GM18951 (cell line): ENCODE data around the gene SRPK3.
"Not testable (repeated sequence)": the region's sequence is repeated elsewhere in the genome, so short reads cannot be mapped to it uniquely, and the experiment has no call there.

Source experiments
- POLR2A ChIP-seq: IDR thresholded peaks from 4 replicates; pipeline ENCODE4 v1.6.1; 2011; ENCODE audit warnings: mild to moderate bottlenecking; ENCODE audit not compliant: insufficient read length, insufficient read depth; ENCODE audit errors: extremely low read depth
- in situ Hi-C: fragments of 300-500 bp; cut with MboI; formaldehyde crosslinking; loops from one replicate; pipeline ENCODE4 v1.12.0; 2022; ENCODE audit warnings: low sequenced_read_pairs, mixed read lengths, inconsistent platforms; ENCODE audit not compliant: unreplicated experiment

Gene SRPK3

DNA sequence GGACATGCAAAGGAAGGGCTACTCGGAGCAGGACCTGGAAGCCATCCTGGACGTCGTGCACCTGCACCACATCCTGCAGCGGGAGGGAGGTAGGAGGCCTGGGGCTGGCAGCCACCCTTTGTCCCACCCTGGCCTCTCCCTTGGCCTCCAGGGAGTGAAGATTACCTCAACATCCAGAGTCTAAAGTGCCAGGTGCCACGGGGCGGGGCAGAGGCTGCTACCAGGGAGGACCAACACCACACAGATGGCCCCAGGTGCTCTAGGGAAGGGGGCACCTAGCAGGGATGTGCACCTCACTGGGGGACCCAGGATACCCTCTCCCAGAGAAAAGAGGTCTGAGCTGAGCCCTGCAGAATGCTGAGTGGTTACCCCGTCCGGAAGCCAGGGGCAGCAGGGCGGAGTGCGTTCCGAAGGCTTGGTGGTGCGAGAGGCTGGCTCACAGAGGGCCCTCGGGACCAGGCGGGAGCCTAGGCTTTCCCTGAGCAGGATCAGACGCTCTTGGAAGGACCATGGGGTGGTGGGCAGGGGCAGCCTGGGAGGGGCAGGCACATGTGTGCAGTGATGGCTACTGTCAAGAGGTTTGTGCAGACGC lies 40.1 kb upstream of the SRPK3 start:
- in situ Hi-C loops = no loop called here
- no peak for TF ChIP-seq POLR2A

DNA sequence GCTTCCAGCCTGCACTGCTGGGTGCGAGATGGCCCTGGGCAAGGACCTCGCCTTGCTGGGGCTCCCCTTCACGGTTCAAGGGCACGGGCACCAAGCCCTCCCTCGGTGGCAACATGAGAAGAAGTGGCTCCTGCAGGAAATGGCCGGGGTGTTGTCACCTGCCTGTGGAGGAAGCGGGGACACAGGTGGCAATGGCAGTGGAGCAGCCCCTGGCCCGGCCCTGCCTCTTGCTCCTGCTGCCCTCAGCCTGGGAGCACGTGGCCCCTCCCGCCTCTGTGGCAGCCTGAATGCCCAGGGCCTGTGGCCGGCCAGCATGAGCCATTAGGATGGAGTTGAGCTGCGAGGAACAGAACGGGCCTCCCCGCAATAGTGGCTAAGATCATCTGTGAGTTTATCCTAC lies 39.4 kb upstream of the SRPK3 start:
- in situ Hi-C loops = no loop called here
- no peak for TF ChIP-seq POLR2A

DNA sequence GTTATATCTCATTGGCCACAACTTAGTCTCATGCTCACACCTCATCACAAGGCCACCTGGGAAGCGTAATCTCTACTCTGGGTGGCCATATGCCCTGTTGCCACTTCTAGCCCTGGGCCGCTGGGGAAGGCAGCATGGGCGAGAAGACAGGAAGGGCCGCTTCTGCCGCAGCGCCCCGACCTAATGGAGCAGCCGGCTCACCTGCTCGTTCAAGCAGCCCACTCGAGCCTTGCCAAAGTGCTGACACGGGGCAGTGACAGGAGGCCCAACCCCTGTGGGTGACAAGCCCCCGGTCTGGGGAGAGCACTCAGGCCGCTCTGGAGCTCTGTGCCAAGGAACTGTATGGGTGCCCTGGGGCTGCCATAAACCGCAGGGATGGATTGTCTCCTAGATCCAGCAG lies 38.7 kb upstream of the SRPK3 start:
- in situ Hi-C loops = not testable (repeated sequence)

DNA sequence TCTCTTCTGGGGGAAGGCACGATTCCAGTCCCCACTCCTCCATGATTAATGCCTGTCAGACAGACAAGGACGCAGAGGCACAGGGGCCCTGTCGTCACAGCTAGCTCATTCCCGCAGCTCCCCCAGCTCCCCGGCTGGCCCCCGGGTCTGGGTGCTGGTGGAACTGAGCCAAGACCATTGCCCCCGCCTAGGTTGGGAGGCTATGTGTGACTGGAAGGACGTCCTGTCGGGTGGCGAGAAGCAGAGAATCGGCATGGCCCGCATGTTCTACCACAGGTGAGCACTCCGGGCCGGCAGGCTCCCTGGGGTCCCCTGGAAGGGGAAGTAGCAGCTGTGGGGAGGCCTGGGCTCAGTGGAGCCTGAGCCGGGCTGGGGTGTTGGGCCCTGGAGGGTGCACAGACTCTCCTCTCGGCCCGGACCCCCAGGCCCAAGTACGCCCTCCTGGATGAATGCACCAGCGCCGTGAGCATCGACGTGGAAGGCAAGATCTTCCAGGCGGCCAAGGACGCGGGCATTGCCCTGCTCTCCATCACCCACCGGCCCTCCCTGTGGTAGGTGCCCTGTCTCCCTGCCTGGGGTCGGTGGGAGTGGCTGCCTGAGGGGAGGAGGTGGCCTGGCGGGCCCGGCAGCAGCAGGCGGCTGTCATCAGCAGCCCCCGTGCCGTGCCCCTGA lies 37.9 kb upstream of the SRPK3 start:
- in situ Hi-C loops = not testable (repeated sequence)

DNA sequence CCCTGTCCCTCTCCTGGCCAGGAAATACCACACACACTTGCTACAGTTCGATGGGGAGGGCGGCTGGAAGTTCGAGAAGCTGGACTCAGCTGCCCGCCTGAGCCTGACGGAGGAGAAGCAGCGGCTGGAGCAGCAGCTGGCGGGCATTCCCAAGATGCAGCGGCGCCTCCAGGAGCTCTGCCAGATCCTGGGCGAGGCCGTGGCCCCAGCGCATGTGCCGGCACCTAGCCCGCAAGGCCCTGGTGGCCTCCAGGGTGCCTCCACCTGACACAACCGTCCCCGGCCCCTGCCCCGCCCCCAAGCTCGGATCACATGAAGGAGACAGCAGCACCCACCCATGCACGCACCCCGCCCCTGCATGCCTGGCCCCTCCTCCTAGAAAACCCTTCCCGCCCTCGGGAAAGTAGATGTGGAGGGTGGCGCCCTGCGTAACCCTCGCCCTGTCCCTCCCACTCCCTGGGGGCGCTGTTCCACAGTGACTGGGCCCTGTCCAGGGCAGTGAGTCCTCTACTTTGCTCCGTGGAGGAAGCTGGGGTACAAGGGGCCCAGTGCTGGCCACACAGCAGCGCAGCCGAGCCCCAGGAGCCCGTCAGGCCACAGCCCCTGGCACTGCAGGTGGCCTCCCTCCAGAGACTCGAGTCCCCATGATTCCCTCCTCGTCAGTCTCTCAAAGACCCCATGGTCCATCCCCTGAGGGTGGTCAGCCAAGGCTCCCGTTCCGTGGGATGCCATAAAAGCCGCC lies 37.2 kb upstream of the SRPK3 start:
- in situ Hi-C loops = not testable (repeated sequence)

DNA sequence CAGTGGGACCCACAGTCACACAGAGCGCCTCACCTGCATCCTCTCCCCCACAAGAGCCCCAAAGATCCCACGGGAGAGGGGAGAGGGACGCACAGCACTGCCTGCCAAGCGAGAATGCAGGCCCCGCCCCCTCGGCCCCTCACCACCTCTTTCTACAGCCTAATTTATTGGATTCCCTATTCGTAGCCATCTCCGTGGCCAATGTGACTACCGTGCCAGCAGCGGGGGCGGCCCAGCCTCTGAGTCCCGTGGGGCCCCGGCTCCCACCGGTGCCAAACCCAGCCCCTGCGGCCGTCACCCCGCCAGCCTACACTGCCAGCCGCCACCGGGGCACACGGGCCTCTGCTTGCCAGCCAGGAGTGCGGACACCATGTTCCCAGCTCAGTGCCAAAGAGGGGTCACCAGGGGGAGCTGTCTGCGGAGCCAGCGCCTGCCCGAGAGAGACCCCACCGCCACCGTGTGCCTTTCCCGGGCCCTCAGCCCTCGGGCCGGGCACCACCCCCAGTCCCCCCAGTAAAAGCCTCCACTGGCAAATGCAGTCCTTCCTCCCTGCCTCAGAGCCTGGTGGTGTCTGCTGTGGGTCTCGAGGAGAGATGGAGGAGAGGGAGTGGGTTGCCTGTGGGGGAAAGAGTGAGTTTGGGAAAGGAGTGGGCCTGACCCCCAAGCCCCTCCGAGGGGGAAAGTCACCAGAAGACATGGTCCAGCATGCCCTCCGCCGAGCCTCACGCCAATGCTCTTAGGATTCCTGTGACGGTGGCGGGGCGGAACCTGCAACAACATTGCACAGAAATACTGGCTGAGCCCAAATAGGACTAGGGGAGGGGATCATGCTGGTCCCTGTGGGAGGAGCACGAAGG lies 36.4 kb upstream of the SRPK3 start:
- in situ Hi-C loops = no loop called here
- TF ChIP-seq POLR2A = no peak

DNA sequence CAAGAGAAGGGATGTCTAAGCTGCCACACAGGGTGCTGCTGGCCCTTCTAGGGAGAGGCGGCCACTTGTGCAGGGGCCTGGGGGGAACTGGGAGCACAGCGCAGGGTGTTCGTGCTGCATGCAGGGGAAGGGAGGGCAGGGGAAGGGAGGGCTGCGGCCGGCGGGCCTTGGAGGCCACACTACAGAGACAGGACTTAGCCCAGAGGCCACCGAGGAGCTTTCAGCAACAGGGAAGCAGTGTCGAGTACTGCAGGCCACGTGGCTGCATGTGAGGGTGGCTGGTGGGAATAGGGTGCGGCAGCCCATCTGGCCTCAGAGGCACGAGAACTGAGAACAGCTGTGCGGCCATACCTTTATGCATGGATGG lies 35.8 kb upstream of the SRPK3 start:
- in situ Hi-C loops = not testable (repeated sequence)

DNA sequence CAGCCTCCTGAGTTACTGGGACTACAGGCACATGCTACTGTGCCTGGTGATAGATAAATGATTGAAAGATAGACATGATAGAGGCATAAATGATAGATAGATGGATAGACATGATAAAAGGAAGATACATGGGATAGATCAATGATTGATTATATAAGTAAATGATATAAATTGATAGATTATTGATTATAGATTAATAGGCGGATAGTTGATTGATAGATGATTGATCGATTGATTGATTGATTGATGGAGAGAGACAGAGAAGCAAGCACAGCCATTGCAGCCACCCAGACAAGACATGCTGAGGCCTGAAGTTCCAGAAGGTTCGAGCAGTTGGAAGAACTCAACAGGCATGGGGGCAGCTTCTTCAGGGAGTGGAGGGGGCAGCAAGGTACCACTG lies 34.5 kb upstream of the SRPK3 start:
- in situ Hi-C loops = no loop called here

DNA sequence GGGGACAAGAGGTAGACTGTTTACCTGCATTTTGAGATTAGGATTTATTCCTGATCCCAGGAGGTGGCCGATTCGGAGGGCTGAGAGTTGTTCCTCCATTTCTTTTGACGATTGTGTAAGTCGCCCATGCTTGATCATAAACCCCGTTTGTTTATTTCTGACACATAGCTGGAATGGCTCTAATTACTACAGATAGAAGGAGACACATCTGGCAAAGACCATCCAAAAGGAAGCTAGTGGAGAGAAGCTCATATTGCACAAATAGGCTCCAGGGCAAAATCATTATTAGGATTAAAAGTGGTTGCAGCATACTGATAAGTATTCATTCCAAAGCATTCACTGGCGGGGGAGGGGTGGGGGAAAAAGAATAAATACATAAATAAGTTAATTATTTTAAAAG lies 33.9 kb upstream of the SRPK3 start:
- in situ Hi-C loops = not testable (repeated sequence)

More for the DNA sequence above, 34.5 kb upstream of the SRPK3 start:
- TF ChIP-seq POLR2A = no peak

DNA sequence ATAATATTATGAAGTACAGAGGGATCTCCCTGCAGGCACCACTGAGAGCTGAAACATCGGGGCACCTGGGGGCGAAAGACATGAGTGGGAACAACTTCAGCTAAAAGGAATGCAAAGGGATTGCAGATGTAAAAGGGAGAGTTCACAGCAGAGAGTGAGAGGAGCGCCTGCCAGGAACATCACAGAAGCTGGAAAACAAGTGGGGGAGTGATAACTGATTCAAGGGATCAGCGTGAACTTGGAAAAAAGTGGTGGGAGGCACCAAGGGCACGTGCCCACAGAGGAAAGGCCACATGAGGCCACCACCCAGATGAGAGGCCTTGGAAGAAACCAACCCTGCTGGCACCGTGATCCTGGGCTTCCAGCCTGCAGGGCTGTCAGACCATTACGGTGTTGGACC lies 31.8 kb upstream of the SRPK3 start:
- in situ Hi-C loops = not testable (repeated sequence)

DNA sequence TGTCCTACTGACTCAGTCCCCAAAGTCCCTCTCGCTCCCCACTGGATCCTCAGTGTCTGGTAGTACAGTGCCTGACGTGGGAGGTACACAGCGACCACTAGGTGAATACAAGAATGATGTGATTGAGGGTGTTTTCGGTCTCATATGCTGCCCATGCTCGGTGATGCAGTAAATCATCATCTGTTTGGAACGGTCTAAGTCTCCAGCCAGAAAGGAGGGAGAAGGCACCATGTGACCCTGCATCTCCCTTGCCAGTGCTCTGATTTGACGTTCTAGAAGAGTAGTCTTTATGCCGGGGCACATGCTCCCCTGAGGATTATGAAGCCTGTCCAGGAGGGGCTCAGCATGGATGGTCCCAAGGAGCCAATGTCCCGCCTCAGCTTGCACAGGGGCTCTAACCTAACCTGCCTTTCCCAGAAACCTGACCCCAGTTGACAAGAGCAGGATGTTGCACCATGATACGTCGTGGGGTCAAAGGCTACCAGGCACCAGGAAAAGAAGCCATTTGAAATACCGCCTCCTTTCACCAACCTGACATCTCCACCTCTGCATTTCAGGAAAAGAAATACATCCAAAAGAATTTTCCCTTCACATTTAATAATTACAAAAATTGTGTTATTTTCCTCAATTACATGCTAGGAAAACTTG lies 30.6 kb upstream of the SRPK3 start:
- TF ChIP-seq POLR2A = no peak
- in situ Hi-C loops = no loop called here

DNA sequence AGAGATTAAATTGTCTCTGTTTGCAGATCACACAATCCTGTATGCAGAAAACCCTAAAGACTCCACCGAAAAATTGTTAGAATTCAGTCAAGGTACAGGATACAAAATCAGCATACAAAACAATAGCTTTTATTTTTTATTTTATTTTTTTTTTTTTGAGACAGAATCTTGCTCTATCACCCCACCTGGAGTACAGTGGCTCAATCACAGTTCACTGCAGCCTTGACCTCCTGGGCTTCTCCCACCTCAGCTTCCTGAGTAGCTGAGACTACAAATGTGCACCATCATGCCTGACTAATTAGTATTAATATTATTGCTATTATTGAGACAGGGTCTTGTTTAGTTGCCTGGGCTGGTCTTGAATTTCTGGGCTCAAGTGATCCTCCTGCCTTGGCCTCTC lies 25.7 kb upstream of the SRPK3 start:
- TF ChIP-seq POLR2A = no peak
- in situ Hi-C loops = no loop called here

DNA sequence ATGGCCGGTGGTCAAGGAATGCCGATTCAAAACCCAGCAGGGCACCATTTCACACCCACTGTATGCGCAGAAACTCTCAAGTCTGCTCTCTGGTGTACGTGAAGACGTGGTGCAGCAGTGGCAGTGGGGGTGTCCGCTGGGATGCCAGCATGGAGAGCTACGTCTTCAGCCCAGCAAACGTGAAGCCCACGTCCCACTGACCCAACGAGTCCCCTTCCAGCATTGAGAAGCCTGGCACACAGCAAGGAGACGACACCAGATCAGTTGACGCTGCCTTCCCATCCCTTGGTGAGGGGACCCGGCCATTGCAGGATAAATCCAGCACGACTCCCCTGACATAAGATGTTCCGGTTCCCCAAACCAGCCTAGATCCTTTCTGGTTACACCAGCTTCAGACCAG lies 19.0 kb upstream of the SRPK3 start:
- TF ChIP-seq POLR2A = no peak
- in situ Hi-C loops = no loop called here
